Muscle of leg (tissue), 11 donors: ENCODE results near the gene FSTL4. TPM values are rescaled to one million over a fixed set of nuclear protein-coding genes. Genes with fewer than 3 reads are reported as not detected.

ENCODE experiments used
- DNase-seq: peaks from one replicate; pipeline ENCODE4 v3.0.0; 2013
- H3K27ac ChIP-seq: one replicate; pipeline ENCODE4 v1.5.1; 2013; ENCODE audit warnings: mild to moderate bottlenecking, low read length, control low read depth
- H3K27me3 ChIP-seq: one replicate; pipeline ENCODE4 v1.6.1; 2013; ENCODE audit warnings: low read length; ENCODE audit not compliant: control insufficient read depth, insufficient read depth
- H3K36me3 ChIP-seq: one replicate; pipeline ENCODE4 v1.6.1; 2013; ENCODE audit warnings: low read length; ENCODE audit not compliant: control insufficient read depth, insufficient read depth
- H3K4me1 ChIP-seq: one replicate; pipeline ENCODE4 v1.6.1; 2013; ENCODE audit warnings: low read length; ENCODE audit not compliant: control insufficient read depth, insufficient read depth
- H3K4me3 ChIP-seq: one replicate; pipeline ENCODE4 v1.5.1; 2013; ENCODE audit warnings: low read length, control low read depth
- H3K9me3 ChIP-seq: replicated peaks from 2 replicates; pipeline ENCODE4 v1.6.1; 2013; ENCODE audit warnings: low read depth, low read length; ENCODE audit not compliant: control insufficient read depth
- WGBS: methylation state at CpG from one replicate; pipeline ENCODE4 v1.1.5; 2013; ENCODE audit warnings: missing lambda C conversion rate; ENCODE audit not compliant: insufficient coverage; 5-methylcytosine and 5-hydroxymethylcytosine counted together
- polyA plus RNA-seq, 8 donors: library from polyadenylated mRNA; unstranded; fragments of 120-200 nt; gene quantifications; one replicate each; pipeline versions ENCODE4 v1.2.1 to v1.2.3, GENCODE V29; 2013; ENCODE audit warnings: inconsistent platforms in 1 of 8, low replicate concordance in 1 of 8; ENCODE audit not compliant: insufficient read length in 8 of 8, insufficient read depth in 1 of 8
- total RNA-seq: library from RNA; stranded (reverse); fragments of 120-200 nt; gene quantifications from one replicate; pipeline ENCODE4 v1.2.4, GENCODE V29; 2013

Gene FSTL4
- total and polyA plus RNA-seq, 9 donors = 0.68 to 1.8 (median 1.3) TPM

DNA sequence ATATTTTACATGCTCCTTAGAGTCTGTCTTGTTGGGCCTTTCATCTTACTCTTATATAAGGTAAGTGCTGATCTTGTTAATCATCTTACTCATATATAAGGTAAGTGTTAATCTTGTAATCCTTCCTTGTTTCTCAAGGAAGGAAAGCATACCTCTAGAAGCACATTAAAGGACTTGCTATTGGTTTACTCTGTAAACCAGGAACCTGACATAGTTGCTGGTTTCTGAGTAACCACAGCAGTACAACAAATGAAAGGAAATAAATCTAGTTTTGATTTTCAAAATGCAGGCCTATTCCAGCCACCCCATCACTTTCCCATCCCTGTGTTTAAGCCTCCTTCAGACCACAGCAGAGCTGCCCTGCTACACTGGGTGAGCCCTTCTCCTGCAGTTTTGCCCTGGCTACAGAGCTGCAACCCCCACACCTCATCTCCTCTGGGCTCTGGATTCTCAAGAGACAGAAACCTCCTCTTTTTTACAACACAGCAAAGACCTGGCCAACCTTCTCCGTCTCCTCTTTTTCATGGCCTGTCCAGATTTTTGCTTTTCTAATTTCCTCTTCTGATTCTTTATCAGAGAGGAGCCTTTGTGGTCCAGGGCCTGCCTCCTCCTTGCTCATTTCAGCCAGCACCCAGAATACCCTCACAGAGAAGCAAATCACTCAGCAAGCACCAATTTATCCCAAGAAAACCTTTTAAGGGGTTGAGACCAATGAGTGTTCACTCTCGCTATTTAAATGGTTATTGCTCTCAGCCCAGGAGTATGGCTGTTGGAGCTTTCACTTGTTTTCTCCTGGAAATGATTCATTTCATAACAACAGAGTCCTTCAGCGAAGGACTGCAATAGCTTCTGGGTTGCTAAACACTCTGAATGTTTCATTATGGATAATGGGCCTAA is 103.2 kb downstream of the FSTL4 start:
- H3K4me1 ChIP-seq = no peaks in the 10 kb centered on the region
- H3K27ac ChIP-seq = no peak overlapping the region
- H3K27me3 ChIP-seq = no peaks in the 10 kb centered on the region
- no peaks in the 10 kb centered on the region for H3K36me3 ChIP-seq
- H3K4me3 ChIP-seq = no peak overlapping the region
- H3K9me3 ChIP-seq = no peaks in the 10 kb centered on the region
- DNase-seq = no peak
- 57% methylated on average over 1 of the region's 3 CpGs for WGBS

DNA sequence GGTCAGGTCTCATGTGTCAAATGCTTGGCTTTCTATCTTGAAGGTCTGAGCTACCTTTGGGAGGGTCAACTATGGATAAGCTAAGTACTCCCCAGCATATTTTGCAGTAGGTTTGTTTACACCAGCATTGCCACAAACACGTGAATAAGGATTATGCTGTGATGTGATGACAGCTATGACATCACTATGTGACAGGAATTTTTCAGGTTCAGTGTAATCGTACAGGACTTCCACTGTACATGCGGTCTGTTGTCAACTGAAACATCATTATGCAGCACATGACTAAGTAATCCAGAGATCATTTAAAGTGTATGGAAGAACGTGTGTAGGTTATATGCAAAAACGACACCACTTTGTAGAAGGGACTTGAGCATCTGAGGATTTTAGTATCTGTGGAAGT is 104.0 kb downstream of the FSTL4 start:
- Histone ChIP-seq H3K27ac (no peak overlapping the region), H3K27me3 (no peaks in the 10 kb centered on the region), H3K4me3 (no peak overlapping the region), H3K9me3 (no peaks in the 10 kb centered on the region), H3K36me3 (no peaks in the 10 kb centered on the region), H3K4me1 (no peaks in the 10 kb centered on the region)
- no peak for DNase-seq
- WGBS = 79% methylated on average over 2 of the region's 5 CpGs

DNA sequence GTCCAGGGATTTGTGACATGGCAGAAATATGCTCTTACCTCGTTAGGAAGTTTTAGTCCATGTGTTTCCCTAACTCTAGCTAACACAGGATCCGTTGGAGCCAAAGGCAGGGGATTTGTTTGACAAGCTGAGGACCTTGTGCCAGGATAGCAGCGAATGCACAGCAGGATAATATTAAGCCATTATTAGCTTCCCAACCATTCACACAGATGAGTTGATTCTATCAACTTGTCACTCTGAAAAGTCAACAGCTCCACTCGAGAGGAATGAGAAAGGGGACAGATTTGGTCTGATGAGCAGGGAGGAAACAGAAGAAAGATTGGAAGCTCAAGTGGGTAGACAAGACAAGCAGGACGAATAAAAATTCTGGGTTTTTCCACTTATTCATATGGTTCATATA is 106.2 kb downstream of the FSTL4 start:
- H3K36me3 ChIP-seq = no peaks in the 10 kb centered on the region
- no peaks in the 10 kb centered on the region for H3K27me3 ChIP-seq
- WGBS = no CpG with 5 or more reads among the region's 5 CpGs

DNA sequence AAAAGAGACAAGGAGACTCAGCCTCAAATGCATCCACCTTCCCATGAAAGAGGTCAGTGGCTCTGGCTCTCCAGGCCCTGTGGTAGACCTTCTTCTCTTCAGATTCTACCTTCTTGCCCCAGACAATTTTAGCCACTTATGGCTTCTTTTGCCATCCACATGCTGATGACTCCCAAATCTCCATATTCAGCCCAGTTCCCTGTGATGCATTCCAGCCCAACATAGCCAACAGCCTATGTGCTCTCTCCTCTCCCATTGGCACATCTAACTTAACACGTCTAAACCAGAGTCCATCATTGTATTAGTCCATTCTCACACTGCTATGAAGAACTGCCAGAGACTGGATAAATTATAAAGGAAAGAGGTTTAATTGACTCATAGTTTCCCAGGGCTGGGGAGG is 108.8 kb downstream of the FSTL4 start:
- Histone ChIP-seq H3K4me1 (no peaks in the 10 kb centered on the region), H3K36me3 (no peaks in the 10 kb centered on the region), H3K9me3 (no peaks in the 10 kb centered on the region), H3K27ac (no peak overlapping the region), H3K4me3 (no peak overlapping the region), H3K27me3 (no peaks in the 10 kb centered on the region)
- no CpG with 5 or more reads among the region's 1 CpG for WGBS
- no peak for DNase-seq

More for the DNA sequence above, 106.2 kb downstream of the FSTL4 start:
- Histone ChIP-seq H3K27ac (no peak overlapping the region), H3K4me1 (no peaks in the 10 kb centered on the region), H3K9me3 (no peaks in the 10 kb centered on the region), H3K4me3 (no peak overlapping the region)
- DNase-seq = no peak

DNA sequence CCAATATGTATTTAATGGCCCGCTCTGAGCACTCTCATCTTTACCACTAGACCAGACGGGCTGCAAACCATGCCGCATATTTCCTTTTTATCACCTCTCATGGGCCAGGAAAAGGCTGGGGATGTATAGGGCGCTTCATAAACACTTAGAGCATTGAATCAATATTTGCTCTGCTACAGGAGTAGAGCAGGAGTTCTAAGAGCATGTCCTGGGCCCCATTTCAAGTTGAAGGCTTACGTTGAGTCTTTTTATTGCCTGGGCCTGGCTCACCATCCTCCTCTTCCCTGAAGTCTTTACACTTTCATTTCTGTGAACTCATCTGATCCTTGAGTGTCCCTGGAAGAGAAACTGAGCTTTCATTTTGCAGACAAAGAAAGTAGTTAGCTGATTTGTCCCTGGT is 112.4 kb downstream of the FSTL4 start:
- Histone ChIP-seq H3K27me3 (peaks cover 2% of the 10 kb centered on the region), H3K9me3 (no peaks in the 10 kb centered on the region), H3K4me3 (no peak overlapping the region), H3K36me3 (no peaks in the 10 kb centered on the region), H3K4me1 (peaks cover 2% of the 10 kb centered on the region), H3K27ac (no peak overlapping the region)
- WGBS = 100% methylated on average over 1 of the region's 5 CpGs
- DNase-seq = no peak

DNA sequence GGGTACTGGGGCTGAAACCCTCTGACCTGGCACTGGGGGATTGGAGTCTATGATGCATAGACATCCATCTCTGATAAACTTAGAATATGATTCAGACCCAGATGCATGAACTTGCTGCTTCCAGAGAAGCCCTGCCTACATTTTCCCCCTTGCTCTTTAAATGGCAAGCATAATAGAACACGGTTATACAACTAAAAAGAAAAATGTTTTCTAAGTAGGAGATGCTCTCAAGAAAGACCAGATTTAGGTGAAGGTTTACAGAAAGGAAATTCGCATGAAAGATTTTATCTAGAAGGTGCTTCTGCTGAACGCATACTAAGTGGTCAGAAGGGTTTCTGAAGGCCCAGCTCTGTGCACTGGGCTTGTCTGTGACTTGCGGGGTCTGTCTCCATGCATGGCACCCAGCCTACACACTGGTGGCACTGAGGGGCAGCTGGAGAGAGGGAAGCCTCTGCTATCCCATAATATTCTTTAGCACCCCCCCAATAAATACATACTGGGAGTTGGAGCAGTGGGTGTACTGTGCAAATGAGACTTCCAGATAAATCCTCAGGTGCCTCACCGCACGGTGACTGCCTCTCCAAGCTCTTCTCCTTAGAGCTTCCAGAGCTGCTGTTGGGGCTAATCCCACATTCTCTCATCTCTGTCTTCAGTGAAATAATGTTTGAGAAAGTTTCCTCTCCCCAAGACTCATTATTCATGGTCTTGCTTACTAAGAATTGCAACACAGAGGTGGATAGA is 114.6 kb downstream of the FSTL4 start:
- Histone ChIP-seq H3K27me3 (peaks cover 2% of the 10 kb centered on the region), H3K4me3 (no peak overlapping the region), H3K4me1 (peaks cover 3% of the 10 kb centered on the region), H3K9me3 (no peaks in the 10 kb centered on the region), H3K36me3 (no peaks in the 10 kb centered on the region), H3K27ac (no peak overlapping the region)
- DNase-seq = no peak
- WGBS = 74% methylated on average over 2 of the region's 6 CpGs

DNA sequence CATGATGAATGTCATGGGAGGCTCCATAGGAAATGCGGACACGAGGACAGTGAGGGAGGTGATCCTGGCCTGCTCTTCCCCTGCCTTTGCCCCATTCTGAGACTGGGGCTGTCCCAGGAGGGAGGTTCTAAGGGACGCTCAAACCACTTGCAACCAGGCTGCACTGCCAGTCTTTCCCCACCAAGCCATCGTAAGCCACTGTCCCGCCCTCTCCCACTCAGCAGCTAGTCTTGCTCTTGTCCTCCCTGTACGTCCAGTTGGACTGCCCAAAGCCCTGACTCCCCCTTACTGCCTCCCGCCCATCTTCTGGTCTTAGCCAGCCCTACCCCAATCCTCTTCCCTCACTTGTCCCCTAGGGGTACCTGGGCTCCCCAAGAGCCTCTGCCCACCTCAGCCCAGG is 115.7 kb downstream of the FSTL4 start:
- H3K4me3 ChIP-seq = no peak overlapping the region
- H3K9me3 ChIP-seq = no peaks in the 10 kb centered on the region
- no peak for DNase-seq
- no peak overlapping the region for H3K27ac ChIP-seq
- H3K4me1 ChIP-seq = peaks cover 3% of the 10 kb centered on the region
- H3K27me3 ChIP-seq = peaks cover 2% of the 10 kb centered on the region
- no peaks in the 10 kb centered on the region for H3K36me3 ChIP-seq
- 88% methylated on average over 7 of the region's 7 CpGs for WGBS

DNA sequence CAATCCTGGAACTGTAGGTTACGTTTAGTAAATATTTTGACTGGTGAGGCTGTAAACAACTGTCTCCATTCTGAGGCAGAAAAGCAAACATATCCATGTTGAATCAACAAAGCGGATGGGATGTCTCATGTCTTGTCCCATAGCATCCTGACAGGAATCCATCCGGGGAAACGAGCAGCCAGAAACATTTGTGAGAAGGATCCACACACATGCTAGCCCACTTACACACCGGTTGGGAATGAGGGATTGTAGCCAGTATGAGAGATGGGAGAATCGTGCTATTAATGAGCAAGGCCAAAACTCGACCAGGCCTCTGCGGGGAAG is 117.5 kb downstream of the FSTL4 start:
- H3K9me3 ChIP-seq = peaks cover 3% of the 10 kb centered on the region
- no peak overlapping the region for H3K4me3 ChIP-seq
- no peak overlapping the region for H3K27ac ChIP-seq
- H3K4me1 ChIP-seq = peaks cover 3% of the 10 kb centered on the region
- WGBS = 57% methylated on average over 6 of the region's 8 CpGs
- H3K36me3 ChIP-seq = no peaks in the 10 kb centered on the region
- peaks cover 2% of the 10 kb centered on the region for H3K27me3 ChIP-seq
- DNase-seq = no peak

DNA sequence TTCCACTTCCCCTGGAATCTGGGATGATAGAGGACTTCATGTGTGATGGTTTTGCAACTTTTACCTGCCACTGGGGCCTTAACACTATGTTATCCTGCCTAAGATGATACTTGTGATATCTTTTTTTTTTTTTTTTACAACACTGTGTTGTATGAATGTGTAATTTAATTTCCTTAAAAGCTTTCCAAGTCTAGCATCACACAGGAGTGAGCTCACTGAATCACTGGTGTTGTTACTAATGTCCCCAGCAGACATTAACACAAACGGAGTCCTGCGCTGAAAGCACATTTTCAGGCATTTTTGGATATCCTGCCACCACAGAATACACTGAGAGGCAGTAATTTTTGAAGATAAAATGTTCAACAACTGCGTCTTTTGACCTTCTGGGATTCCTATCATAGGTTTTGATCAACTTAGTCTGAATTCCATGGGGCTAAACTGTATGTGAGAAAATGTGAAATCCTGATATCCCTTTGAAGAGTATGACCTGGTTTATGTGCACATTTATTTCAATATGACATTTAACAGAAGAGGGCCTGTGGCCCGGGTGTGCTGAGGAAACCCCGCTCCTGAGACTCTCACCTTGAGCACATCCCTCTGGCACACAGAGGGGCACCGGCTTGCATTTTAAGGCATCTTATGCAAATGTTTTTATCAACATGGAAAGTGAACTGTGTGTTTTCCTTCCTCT is 118.0 kb downstream of the FSTL4 start:
- DNase-seq = peak; percentile 20
- H3K27me3 ChIP-seq = peaks cover 2% of the 10 kb centered on the region
- H3K4me3 ChIP-seq = no peak overlapping the region
- H3K36me3 ChIP-seq = no peaks in the 10 kb centered on the region
- no peak overlapping the region for H3K27ac ChIP-seq
- H3K4me1 ChIP-seq = peaks cover 3% of the 10 kb centered on the region
- no CpG with 5 or more reads among the region's 6 CpGs for WGBS
- peaks cover 3% of the 10 kb centered on the region for H3K9me3 ChIP-seq

DNA sequence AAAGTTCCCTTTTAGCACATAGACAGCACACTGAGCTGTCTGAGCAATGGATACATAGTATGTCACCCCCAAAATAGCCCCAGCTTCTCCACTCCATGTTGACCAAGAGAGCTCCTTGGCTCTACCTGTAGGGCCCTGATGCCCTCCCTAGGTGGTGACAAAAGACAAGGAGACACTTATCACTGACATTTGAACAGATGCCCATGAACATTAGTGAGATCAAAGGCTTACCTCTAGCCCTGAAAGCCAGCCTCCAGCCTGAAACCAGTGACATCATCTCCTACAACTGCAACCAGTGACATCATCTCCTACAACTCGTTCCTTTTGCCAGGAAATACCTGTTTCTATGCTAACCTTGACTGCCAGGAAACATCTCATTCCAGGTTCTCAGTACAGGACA is 122.7 kb downstream of the FSTL4 start:
- Histone ChIP-seq H3K4me3 (no peak overlapping the region), H3K27me3 (peaks cover 2% of the 10 kb centered on the region), H3K4me1 (no peaks in the 10 kb centered on the region), H3K9me3 (peaks cover 3% of the 10 kb centered on the region), H3K27ac (no peak overlapping the region), H3K36me3 (no peaks in the 10 kb centered on the region)
- DNase-seq = no peak
- 67% methylated on average over 1 of the region's 1 CpG for WGBS
